ENCODE data around the gene LRRIQ4. TPM values are rescaled to one million over a fixed set of nuclear protein-coding genes. Genes with fewer than 3 reads are reported as not detected.
A peak's percentile ranks its signal among the peaks of the same experiment; 100 is the strongest.

Gene LRRIQ4
- total RNA-seq, 1 donor = under 0.01 TPM

GRCh38 chr3:169836942-169837275, 24.2 kb downstream of the LRRIQ4 start:
- Histone ChIP-seq H3K4me1 (ENCODE audit: insufficient read depth, low read length) (peaks cover 5% of the 10 kb centered on the region), H4K20me1 (ENCODE audit: insufficient read depth, low read length) (no peaks in the 10 kb centered on the region), H3K27ac (ENCODE audit: low read depth, low read length) (no peak overlapping the region), H3K4me2 (ENCODE audit: insufficient read depth, low read length) (no peak overlapping the region), H3K79me2 (ENCODE audit: insufficient read depth, low read length) (no peaks in the 10 kb centered on the region), H3K4me3 (ENCODE audit: insufficient read depth, low read length) (no peak overlapping the region), H3K36me3 (ENCODE audit: insufficient read depth, low read length) (no peaks in the 10 kb centered on the region), H3K27me3 (ENCODE audit: insufficient read depth, low read length) (no peaks in the 10 kb centered on the region), H3K9me3 (ENCODE audit: low read depth, low read length) (no peaks in the 10 kb centered on the region), H2AFZ (ENCODE audit: low read length) (peak overlapping the region; percentile 67)
- peak; percentile 83 for DNase-seq (ENCODE audit: insufficient read length, low spot score, missing footprints)
- TF ChIP-seq CTCF (IDR thresholded peaks at IDR 0.05; ENCODE audit: extremely low read depth, low read depth, low read length) = no peak

- Histone ChIP-seq H3K9me3 (ENCODE audit: low read depth, low read length) (no peaks in the 10 kb centered on the region), H3K4me2 (ENCODE audit: insufficient read depth, low read length) (no peak overlapping the region), H2AFZ (ENCODE audit: low read length) (no peak overlapping the region), H3K27ac (ENCODE audit: low read depth, low read length) (no peak overlapping the region), H3K27me3 (ENCODE audit: insufficient read depth, low read length) (no peaks in the 10 kb centered on the region), H3K4me3 (ENCODE audit: insufficient read depth, low read length) (no peak overlapping the region), H3K79me2 (ENCODE audit: insufficient read depth, low read length) (no peaks in the 10 kb centered on the region), H4K20me1 (ENCODE audit: insufficient read depth, low read length) (no peaks in the 10 kb centered on the region), H3K36me3 (ENCODE audit: insufficient read depth, low read length) (no peaks in the 10 kb centered on the region), H3K4me1 (ENCODE audit: insufficient read depth, low read length) (peaks cover 5% of the 10 kb centered on the region)
- no peak for DNase-seq (ENCODE audit: insufficient read length, low spot score, missing footprints)
- no peak for TF ChIP-seq CTCF (IDR thresholded peaks at IDR 0.05; ENCODE audit: extremely low read depth, low read depth, low read length)
Measured at GRCh38 chr3:169838511-169839030, 25.9 kb downstream of the LRRIQ4 start.

GRCh38 chr3:169841171-169841570, 28.5 kb downstream of the LRRIQ4 start:
- Histone ChIP-seq H2AFZ (ENCODE audit: low read length) (no peak overlapping the region), H4K20me1 (ENCODE audit: insufficient read depth, low read length) (no peaks in the 10 kb centered on the region), H3K9me3 (ENCODE audit: low read depth, low read length) (no peaks in the 10 kb centered on the region), H3K36me3 (ENCODE audit: insufficient read depth, low read length) (no peaks in the 10 kb centered on the region), H3K79me2 (ENCODE audit: insufficient read depth, low read length) (no peaks in the 10 kb centered on the region), H3K27me3 (ENCODE audit: insufficient read depth, low read length) (no peaks in the 10 kb centered on the region), H3K4me2 (ENCODE audit: insufficient read depth, low read length) (no peak overlapping the region), H3K4me1 (ENCODE audit: insufficient read depth, low read length) (peaks cover 5% of the 10 kb centered on the region), H3K4me3 (ENCODE audit: insufficient read depth, low read length) (no peak overlapping the region), H3K27ac (ENCODE audit: low read depth, low read length) (no peak overlapping the region)
- DNase-seq (ENCODE audit: insufficient read length, low spot score, missing footprints) = no peak
- no peak for TF ChIP-seq CTCF (IDR thresholded peaks at IDR 0.05; ENCODE audit: extremely low read depth, low read depth, low read length)

GRCh38 chr3:169842960-169843359, 30.3 kb downstream of the LRRIQ4 start:
- Histone ChIP-seq H3K4me2 (ENCODE audit: insufficient read depth, low read length) (no peak overlapping the region), H3K36me3 (ENCODE audit: insufficient read depth, low read length) (no peaks in the 10 kb centered on the region), H3K9me3 (ENCODE audit: low read depth, low read length) (no peaks in the 10 kb centered on the region), H3K4me1 (ENCODE audit: insufficient read depth, low read length) (no peaks in the 10 kb centered on the region), H2AFZ (ENCODE audit: low read length) (peak overlapping the region; percentile 68), H3K4me3 (ENCODE audit: insufficient read depth, low read length) (no peak overlapping the region), H3K27me3 (ENCODE audit: insufficient read depth, low read length) (no peaks in the 10 kb centered on the region), H3K79me2 (ENCODE audit: insufficient read depth, low read length) (no peaks in the 10 kb centered on the region), H4K20me1 (ENCODE audit: insufficient read depth, low read length) (no peaks in the 10 kb centered on the region), H3K27ac (ENCODE audit: low read depth, low read length) (no peak overlapping the region)
- DNase-seq (ENCODE audit: insufficient read length, low spot score, missing footprints) = no peak
- TF ChIP-seq CTCF (IDR thresholded peaks at IDR 0.05; ENCODE audit: extremely low read depth, low read depth, low read length) = no peak
